D721Med (cell line): Measurements from ENCODE around the gene GLYATL3.
A peak's percentile ranks its signal among the peaks of the same experiment; 100 is the strongest.
"Not testable (repeated sequence)": the region's sequence is repeated elsewhere in the genome, so short reads cannot be mapped to it uniquely, and the experiment has no call there.

Source experiments
- DNase-seq: peaks from one replicate; pipeline ENCODE4 v3.0.0; 2011; ENCODE audit warnings: low spot score; ENCODE audit not compliant: insufficient read length
- FAIRE-seq: peaks from 2 replicates; lab custom pipeline; 2011; peaks lifted over from hg19 to GRCh38; lab: Jason Lieb, UNC
- TF ChIP-seq, protein P1 (sequence below): IDR thresholded peaks from 2 replicates; pipeline ENCODE4 v1.5.1; 2012; ENCODE audit warnings: mild to moderate bottlenecking, control low read depth; ENCODE audit not compliant: insufficient read depth; ENCODE audit errors: missing control alignments

Gene GLYATL3

DNA sequence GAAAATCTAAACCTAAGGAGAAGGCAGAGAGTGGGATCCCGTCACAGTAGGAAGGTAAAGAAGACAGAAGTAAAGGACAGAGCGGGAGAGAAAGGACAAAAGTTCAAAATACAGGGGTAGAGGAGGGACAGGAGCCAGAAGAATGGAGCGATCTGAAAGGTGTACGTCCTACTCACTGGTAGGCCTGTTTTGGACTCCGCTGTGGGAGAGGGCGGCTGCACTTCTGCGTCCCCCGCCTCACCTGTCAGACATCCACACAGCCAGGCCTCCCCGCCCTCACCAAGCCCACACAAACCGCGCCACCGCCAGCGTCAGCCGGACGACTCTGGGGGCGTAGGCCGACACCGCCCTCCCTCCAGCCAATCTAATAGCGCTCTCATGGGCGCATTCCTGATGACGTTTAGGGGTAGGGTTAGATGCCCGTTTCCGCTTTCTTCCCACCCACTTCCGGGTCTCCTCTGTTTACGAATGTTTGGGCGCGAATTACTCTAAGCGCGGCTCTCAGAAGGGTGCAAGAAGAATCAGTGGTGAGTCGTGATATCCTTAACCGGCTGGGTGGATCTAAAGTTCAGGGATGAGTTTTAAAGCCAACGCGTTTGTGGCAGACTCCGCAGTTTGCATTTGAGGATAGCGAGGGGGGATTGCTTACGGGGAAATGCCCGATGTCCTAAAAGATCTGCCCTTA is 36.7 kb upstream of the GLYATL3 start, which contains the start of the genes CENPQ and MMUT:
Gene CENPQ, plus strand, starts transcription at position 444 of the 685 bp plus-strand sequence. CDS start 6,807 bp downstream, outside the sequence.
Gene MMUT, minus strand, starts transcription at position 327 of the 685 bp plus-strand sequence. CDS start 3,787 bp downstream, outside the sequence.
- FAIRE-seq = no peak
- DNase-seq = peak; percentile 66
- TF ChIP-seq, protein P1, sequence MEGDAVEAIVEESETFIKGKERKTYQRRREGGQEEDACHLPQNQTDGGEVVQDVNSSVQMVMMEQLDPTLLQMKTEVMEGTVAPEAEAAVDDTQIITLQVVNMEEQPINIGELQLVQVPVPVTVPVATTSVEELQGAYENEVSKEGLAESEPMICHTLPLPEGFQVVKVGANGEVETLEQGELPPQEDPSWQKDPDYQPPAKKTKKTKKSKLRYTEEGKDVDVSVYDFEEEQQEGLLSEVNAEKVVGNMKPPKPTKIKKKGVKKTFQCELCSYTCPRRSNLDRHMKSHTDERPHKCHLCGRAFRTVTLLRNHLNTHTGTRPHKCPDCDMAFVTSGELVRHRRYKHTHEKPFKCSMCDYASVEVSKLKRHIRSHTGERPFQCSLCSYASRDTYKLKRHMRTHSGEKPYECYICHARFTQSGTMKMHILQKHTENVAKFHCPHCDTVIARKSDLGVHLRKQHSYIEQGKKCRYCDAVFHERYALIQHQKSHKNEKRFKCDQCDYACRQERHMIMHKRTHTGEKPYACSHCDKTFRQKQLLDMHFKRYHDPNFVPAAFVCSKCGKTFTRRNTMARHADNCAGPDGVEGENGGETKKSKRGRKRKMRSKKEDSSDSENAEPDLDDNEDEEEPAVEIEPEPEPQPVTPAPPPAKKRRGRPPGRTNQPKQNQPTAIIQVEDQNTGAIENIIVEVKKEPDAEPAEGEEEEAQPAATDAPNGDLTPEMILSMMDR = no peak

DNA sequence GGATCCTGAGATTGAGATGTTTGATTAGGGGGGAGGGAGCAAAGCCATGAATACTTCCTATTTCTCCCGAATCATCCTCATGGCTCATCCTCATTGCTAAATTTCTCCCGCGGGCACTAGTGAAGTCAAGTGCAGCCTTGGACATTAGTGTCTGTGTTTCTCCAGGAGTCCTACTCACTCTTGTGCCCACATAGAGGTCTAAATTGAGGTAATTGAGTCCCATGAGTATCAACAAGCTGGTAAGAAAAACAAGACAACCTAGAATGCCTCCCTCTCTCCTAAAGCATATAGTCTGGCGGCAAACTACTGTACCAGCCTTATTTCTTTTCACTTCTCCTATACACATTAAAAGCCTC is 36.1 kb upstream of the GLYATL3 start:
- FAIRE-seq (no peak), DNase-seq (no peak)
- TF ChIP-seq, protein P1 = no peak

DNA sequence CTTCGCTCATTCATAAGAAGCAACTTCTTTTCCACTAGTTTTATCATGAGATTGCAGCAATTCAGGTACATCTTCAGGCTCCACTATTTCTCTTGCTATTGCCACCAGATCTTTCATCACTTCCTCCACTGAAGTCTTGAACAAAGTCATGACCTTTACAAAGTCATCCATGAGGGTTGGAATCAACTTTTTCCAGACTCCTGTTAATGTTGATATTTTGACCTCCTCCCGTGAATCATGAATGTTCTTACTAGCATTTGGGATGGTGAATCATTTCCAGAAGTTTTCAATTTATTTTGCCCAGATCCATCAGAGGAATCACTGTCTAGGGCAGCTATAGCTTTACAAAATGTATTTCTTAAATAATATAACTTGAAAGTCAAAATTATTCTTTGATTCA is 35.0 kb upstream of the GLYATL3 start:
- FAIRE-seq (no peak), DNase-seq (no peak)
- TF ChIP-seq, protein P1 = no peak

DNA sequence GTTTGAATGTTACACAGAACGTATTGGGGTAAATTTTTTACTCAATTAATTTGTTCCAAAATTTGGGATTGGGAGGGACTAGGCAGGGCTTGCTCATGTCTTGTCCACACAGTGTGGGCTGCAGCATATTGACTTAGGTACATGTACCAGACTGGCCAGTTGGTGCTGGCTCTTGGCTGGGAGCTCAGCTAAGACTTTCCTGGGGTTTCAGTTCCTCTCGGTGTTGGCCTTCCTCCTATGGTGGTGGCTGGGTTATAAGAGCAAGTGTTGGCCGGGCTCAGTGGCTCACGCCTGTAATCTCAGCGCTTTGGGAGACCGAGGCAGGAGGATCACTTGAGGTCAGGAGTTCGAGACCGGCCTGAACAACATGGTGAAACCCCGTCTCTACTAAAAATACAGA is 31.7 kb upstream of the GLYATL3 start:
- no peak for DNase-seq
- FAIRE-seq = no peak
- TF ChIP-seq, protein P1 = no peak

DNA sequence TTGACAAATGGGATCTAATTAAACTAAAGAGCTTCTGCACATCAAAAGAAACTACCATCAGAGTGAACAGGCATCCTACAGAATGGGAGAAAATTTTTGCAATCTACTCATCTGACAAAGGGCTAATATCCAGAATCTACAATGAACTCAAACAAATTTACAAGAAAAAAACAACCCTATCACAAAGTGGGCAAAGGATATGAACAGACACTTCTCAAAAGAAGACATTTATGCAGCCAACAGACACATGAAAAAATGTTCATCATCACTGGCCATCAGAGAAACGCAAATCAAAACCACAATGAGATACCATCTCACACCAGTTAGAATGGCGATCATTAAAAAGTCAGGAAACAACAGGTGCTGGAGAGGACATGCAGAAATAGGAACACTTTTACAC is 23.2 kb upstream of the GLYATL3 start:
- not testable (repeated sequence) for FAIRE-seq, DNase-seq

DNA sequence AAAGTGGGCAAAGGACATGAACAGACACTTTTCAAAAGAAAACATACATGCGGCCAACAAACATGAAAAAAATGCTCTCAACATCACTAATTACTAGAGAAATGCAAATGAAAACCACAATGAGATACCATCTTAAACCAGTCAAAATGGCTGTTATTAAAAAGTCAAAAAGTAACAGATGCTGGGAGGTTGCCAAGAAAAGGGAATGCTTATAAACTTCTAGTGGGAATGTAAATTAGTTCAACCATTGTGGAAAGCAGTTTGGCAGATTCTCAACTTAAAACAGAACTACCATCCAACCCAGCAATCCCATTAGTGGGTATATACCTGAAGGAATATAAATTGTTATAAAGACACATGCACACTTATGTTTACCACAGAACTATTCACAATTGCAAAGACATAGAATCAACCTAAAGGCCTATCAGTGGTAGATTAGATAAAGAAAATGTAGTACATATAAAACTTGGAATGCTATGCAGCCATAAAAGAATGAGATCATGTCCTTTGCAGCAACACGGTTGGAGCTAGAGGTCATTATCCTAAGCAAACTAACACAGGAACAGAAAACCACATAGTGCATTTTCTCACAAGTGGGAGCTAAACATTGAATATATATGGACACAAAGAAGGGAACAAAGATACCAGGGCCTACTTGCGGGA is 20.3 kb upstream of the GLYATL3 start:
- DNase-seq (no peak), FAIRE-seq (no peak)
- TF ChIP-seq, protein P1 = no peak

DNA sequence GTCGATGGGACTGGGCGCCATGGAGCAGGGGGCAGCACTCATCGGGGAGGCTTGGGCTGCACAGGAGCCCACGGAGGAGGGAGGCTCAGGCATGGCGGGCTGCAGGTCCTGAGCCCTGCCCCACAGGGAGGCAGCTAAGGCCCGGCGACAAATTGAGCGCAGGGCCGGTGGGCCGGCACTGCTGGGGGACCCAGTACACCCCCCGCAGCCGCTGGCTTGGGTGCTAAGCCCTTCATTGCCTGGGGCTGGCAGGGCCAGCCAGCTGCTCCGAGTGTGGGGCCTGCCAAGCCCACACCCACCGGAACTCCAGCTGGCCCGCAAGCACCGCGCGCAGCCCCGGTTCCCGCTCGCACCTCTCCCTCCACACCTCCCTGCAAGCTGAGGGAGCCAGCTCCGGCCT is 17.9 kb upstream of the GLYATL3 start:
- DNase-seq, FAIRE-seq: not testable (repeated sequence)

DNA sequence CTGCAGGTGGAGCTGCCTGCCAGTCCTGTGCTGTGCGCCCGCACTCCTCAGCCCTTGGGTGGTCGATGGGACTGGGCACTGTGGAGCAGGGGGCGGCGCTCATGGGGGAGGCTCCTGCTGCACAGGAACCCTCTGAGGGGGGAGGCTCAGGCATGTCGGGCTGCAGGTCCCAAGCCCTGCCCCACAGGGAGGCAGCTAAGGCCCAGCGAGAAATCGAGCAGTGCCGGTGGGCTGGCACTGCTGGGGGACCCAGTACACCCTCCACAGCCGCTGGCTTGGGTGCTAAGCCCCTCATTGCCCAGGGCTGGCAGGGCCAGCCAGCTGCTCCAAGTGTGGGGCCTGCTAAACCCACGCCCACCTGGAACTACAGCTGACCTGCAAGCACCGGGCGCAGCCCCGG is 16.3 kb upstream of the GLYATL3 start:
- not testable (repeated sequence) for DNase-seq, FAIRE-seq

DNA sequence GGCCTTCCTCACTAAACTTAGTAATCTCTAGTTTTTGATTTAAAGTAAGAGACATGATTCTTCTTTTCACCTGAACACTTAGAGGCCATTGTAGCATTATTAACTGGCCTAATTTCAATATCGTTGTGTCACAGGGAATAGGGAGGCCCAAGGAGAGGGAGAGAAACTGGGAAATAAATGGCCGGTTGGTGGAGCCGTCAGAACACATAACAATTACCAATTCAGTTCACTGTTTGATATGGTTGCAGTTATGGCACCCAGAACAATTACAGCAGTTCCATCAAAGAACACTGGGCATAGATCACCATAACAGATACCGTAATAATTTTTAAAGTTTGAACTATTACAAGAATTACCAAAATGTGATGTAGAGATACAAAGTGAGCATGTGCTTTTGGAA is 9.1 kb upstream of the GLYATL3 start:
- no peak for FAIRE-seq
- TF ChIP-seq, protein P1 = no peak
- no peak for DNase-seq
